Liver (tissue), 9 donors: ENCODE results near the gene CTNNA1. TPM values are rescaled to one million over a fixed set of nuclear protein-coding genes. Genes with fewer than 3 reads are reported as not detected.
"Not testable (repeated sequence)": the region's sequence is repeated elsewhere in the genome, so short reads cannot be mapped to it uniquely, and the experiment has no call there.

Experiments
- DNase-seq: peaks from one replicate; pipeline ENCODE4 v3.0.0-alpha.2; 2017; ENCODE audit warnings: low spot score
- H3K27ac ChIP-seq, 2 donors: one replicate each; pipeline ENCODE4 v1.7.0; 2013; ENCODE audit warnings: inconsistent platforms in 2 of 2, low read length in 2 of 2, control low read depth in 1 of 2, low read depth in 1 of 2, mild to moderate bottlenecking in 1 of 2
- H3K27me3 ChIP-seq, 4 donors: one replicate each; pipeline versions ENCODE4 v1.6.1 to v1.7.0; 2013; ENCODE audit warnings: low read length in 3 of 4, inconsistent platforms in 1 of 4, mild to moderate bottlenecking in 1 of 4, moderate library complexity in 1 of 4; ENCODE audit not compliant: control insufficient read depth in 4 of 4, insufficient read depth in 4 of 4
- H3K36me3 ChIP-seq, 4 donors: one replicate each; pipeline versions ENCODE4 v1.6.1 to v1.7.0; 2013; ENCODE audit warnings: low read length in 3 of 4, mild to moderate bottlenecking in 3 of 4, low read depth in 1 of 4, moderate library complexity in 1 of 4; ENCODE audit not compliant: control insufficient read depth in 4 of 4, insufficient read depth in 3 of 4
- H3K4me1 ChIP-seq, 4 donors: one replicate each; pipeline versions ENCODE4 v1.6.1 to v1.7.0; 2013; ENCODE audit warnings: low read length in 3 of 4, mild to moderate bottlenecking in 3 of 4, moderate library complexity in 1 of 4; ENCODE audit not compliant: control insufficient read depth in 4 of 4, insufficient read depth in 4 of 4
- H3K4me3 ChIP-seq, 3 donors: one replicate each; pipeline versions ENCODE4 v1.6.1 to v1.7.0; 2013; ENCODE audit warnings: low read length in 3 of 3, control low read depth in 1 of 3, low read depth in 1 of 3, mild to moderate bottlenecking in 1 of 3
- H3K9ac ChIP-seq, 2 donors: one replicate each; pipeline ENCODE4 v1.7.0; 2013; ENCODE audit warnings: low read length in 2 of 2, mild to moderate bottlenecking in 2 of 2, moderate library complexity in 2 of 2, control low read depth in 1 of 2, low read depth in 1 of 2
- H3K9me3 ChIP-seq, 4 donors: one replicate each; pipeline versions ENCODE4 v1.6.1 to v1.7.0; 2013; ENCODE audit warnings: low read length in 3 of 4; ENCODE audit not compliant: control insufficient read depth in 4 of 4
- EGR1 ChIP-seq, 2 donors: IDR thresholded peaks; 2 replicates each; pipeline ENCODE4 v1.6.1; 2016 to 2018; ENCODE audit warnings: antibody characterized with exemption in 2 of 2, low read depth in 2 of 2
- FOXA1 ChIP-seq: IDR thresholded peaks from 2 replicates; pipeline ENCODE4 v1.6.1; 2016; ENCODE audit warnings: antibody characterized with exemption
- FOXA2 ChIP-seq: IDR thresholded peaks from 2 replicates; pipeline ENCODE4 v1.6.1; 2016; ENCODE audit warnings: antibody characterized with exemption
- GABPA ChIP-seq, 2 donors: IDR thresholded peaks in 1 of 2; conservative IDR thresholded peaks in 1 of 2; 2 replicates each; pipeline ENCODE4 v1.6.1; 2016; ENCODE audit warnings: antibody characterized with exemption in 2 of 2, mild to moderate bottlenecking in 1 of 2, moderate library complexity in 1 of 2
- HNF4A ChIP-seq, 2 donors: conservative IDR thresholded peaks; 2 replicates each; pipeline ENCODE4 v1.6.1; 2016; ENCODE audit warnings: antibody characterized with exemption in 2 of 2, mild to moderate bottlenecking in 2 of 2
- HNF4G ChIP-seq: IDR thresholded peaks from 2 replicates; pipeline ENCODE4 v1.6.1; 2016; ENCODE audit warnings: antibody characterized with exemption
- JUND ChIP-seq, 2 donors: IDR thresholded peaks; 2 replicates each; pipeline ENCODE4 v1.6.1; 2016; ENCODE audit warnings: antibody characterized with exemption in 2 of 2
- NR2F2 ChIP-seq: IDR thresholded peaks from 2 replicates; pipeline ENCODE4 v1.6.1; 2016; ENCODE audit warnings: antibody characterized with exemption
- RAD21 ChIP-seq, 2 donors: IDR thresholded peaks; 2 replicates each; pipeline ENCODE4 v1.6.1; 2016; ENCODE audit warnings: antibody characterized with exemption in 2 of 2, mild to moderate bottlenecking in 2 of 2
- RXRA ChIP-seq, 2 donors: IDR thresholded peaks; 2 replicates each; pipeline ENCODE4 v1.6.1; 2017 to 2018; ENCODE audit warnings: antibody characterized with exemption in 2 of 2, mild to moderate bottlenecking in 1 of 2
- SP1 ChIP-seq: IDR thresholded peaks from 2 replicates; pipeline ENCODE4 v1.6.1; 2018; ENCODE audit warnings: antibody characterized with exemption, mild to moderate bottlenecking
- TAF1 ChIP-seq: conservative IDR thresholded peaks from 2 replicates; pipeline ENCODE4 v1.6.1; 2016; ENCODE audit warnings: antibody characterized with exemption, mild to moderate bottlenecking
- YY1 ChIP-seq: IDR thresholded peaks from 2 replicates; pipeline ENCODE4 v1.6.1; 2016; ENCODE audit warnings: antibody characterized with exemption, mild to moderate bottlenecking
- WGBS: extraction: QIAGEN DNeasy Blood & Tissue Kit; methylation state at CpG from one replicate; pipeline ENCODE4 v1.1.7; 2013; 5-methylcytosine and 5-hydroxymethylcytosine counted together
- polyA plus RNA-seq, 2 donors: library from polyadenylated mRNA; stranded (reverse) in 1 of 2; unstranded in 1 of 2; fragments of 200-250 nt in 1 of 2; fragments of >200 nt in 1 of 2; fragmentation: Nextera tagmentation in 1 of 2; extraction: Ambion mirVana in 1 of 2; gene quantifications; one replicate each; pipeline versions ENCODE4 v1.2.1 to v1.2.3, GENCODE V29; 2013 to 2015
- total RNA-seq, 2 donors: library from RNA; depleted of rRNA; stranded (reverse); fragments of >200 nt; gene quantifications; one replicate each; pipeline ENCODE4 v1.2.3, GENCODE V29; 2014
- TF ChIP-seq, protein P1 (sequence below): IDR thresholded peaks from 2 replicates; pipeline ENCODE4 v1.6.1; 2016; ENCODE audit warnings: antibody characterized with exemption
- TF ChIP-seq, protein P2 (sequence below): IDR thresholded peaks from 2 replicates; pipeline ENCODE4 v1.6.1; 2016; ENCODE audit warnings: antibody characterized with exemption
- TF ChIP-seq, protein P3 (sequence below): IDR thresholded peaks from 2 replicates; pipeline ENCODE4 v1.6.1; 2016; ENCODE audit warnings: antibody characterized with exemption, mild to moderate bottlenecking
- TF ChIP-seq, protein P4 (sequence below): fragments of 150-350 bp; IDR thresholded peaks from 2 replicates; pipeline ENCODE4 v1.5.1; 2017; ENCODE audit warnings: improper control_type of control experiment, low read depth, low read length; ENCODE audit not compliant: missing input control
- TF ChIP-seq, protein P5 (sequence below): IDR thresholded peaks from 2 replicates; pipeline ENCODE4 v1.6.1; 2016; ENCODE audit warnings: antibody characterized with exemption
- donor health status: healthy.
- donor health status: healthy.
- donor health status: healthy.
- donor health status: healthy.
- donor health status: healthy.

The CTNNA1 gene
- total and polyA plus RNA-seq, 4 donors, result 39.9 to 150 (median 103) TPM

DNA sequence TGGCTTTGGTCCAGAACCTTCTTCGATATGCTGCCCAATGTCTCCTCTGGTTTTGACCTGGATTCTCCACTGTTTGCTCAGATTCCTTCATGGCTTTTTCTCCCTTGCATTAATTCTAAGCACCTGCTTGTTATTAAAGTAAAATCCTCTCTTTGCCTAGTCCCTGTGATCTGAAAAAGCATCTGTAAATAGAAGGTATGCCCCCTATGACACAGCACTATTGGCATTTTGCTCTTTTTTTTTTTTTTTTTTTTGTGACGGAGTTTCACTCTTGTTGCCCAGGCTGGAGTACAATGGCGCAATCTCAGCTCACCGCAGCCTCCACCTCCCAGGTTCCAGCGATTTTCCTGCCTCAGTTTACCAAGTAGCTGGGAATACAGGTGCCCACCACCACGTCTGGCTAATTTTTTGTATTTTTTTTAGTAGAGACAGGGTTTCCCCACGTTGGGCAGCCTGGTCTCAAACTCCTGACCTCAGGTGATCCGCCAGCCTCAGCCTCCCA lies 37.2 kb upstream of the CTNNA1 start:
- not testable (repeated sequence) for H3K27me3 ChIP-seq, H3K4me3 ChIP-seq, DNase-seq, H3K4me1 ChIP-seq, H3K36me3 ChIP-seq, H3K27ac ChIP-seq, H3K9ac ChIP-seq, H3K9me3 ChIP-seq
- 68% methylated on average over 8 of the region's 8 CpGs for WGBS

DNA sequence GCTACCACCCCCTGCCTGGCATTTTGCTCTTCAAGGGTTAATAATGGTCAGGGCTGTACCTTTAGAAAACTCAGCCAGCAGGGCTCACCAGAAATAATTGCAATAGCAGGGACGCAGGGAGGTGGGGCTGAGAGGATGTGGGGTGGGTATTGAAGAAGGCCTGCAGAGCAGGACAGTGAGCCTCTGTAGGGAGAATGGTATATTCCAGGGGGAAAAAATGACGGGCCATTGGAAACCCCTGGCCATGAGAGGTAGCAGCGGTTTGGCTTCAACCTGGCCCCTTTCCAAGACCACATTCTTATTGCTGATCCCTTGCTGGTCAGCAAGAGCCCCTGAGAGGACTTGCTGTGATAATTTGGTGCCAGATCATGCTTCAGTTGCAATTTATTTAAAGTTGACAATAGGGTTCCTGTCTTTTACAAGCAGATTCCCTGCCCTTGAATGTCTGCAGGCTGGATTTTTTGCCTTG lies 36.7 kb upstream of the CTNNA1 start:
- Histone ChIP-seq H3K27ac (no peak overlapping the region), H3K9me3 (no peaks in the 10 kb centered on the region), H3K4me3 (no peak overlapping the region), H3K4me1 (no peaks in the 10 kb centered on the region), H3K9ac (no peak overlapping the region), H3K36me3 (no peaks in the 10 kb centered on the region), H3K27me3 (no peaks in the 10 kb centered on the region)
- TF ChIP-seq, protein P1, sequence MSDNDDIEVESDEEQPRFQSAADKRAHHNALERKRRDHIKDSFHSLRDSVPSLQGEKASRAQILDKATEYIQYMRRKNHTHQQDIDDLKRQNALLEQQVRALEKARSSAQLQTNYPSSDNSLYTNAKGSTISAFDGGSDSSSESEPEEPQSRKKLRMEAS, result no peak
- no peak for TF ChIP-seq TAF1
- TF ChIP-seq, protein P2, sequence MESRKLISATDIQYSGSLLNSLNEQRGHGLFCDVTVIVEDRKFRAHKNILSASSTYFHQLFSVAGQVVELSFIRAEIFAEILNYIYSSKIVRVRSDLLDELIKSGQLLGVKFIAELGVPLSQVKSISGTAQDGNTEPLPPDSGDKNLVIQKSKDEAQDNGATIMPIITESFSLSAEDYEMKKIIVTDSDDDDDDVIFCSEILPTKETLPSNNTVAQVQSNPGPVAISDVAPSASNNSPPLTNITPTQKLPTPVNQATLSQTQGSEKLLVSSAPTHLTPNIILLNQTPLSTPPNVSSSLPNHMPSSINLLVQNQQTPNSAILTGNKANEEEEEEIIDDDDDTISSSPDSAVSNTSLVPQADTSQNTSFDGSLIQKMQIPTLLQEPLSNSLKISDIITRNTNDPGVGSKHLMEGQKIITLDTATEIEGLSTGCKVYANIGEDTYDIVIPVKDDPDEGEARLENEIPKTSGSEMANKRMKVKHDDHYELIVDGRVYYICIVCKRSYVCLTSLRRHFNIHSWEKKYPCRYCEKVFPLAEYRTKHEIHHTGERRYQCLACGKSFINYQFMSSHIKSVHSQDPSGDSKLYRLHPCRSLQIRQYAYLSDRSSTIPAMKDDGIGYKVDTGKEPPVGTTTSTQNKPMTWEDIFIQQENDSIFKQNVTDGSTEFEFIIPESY, result no peak
- TF ChIP-seq FOXA2, result no peak
- TF ChIP-seq SP1, result no peak
- TF ChIP-seq EGR1 (IDR thresholded peaks at IDR 0.05; ENCODE audit: low read depth in 2 of 2), result no peak
- no peak for TF ChIP-seq HNF4A (conservative IDR thresholded peaks at IDR 0.05)
- TF ChIP-seq FOXA1, result no peak
- TF ChIP-seq, protein P3, sequence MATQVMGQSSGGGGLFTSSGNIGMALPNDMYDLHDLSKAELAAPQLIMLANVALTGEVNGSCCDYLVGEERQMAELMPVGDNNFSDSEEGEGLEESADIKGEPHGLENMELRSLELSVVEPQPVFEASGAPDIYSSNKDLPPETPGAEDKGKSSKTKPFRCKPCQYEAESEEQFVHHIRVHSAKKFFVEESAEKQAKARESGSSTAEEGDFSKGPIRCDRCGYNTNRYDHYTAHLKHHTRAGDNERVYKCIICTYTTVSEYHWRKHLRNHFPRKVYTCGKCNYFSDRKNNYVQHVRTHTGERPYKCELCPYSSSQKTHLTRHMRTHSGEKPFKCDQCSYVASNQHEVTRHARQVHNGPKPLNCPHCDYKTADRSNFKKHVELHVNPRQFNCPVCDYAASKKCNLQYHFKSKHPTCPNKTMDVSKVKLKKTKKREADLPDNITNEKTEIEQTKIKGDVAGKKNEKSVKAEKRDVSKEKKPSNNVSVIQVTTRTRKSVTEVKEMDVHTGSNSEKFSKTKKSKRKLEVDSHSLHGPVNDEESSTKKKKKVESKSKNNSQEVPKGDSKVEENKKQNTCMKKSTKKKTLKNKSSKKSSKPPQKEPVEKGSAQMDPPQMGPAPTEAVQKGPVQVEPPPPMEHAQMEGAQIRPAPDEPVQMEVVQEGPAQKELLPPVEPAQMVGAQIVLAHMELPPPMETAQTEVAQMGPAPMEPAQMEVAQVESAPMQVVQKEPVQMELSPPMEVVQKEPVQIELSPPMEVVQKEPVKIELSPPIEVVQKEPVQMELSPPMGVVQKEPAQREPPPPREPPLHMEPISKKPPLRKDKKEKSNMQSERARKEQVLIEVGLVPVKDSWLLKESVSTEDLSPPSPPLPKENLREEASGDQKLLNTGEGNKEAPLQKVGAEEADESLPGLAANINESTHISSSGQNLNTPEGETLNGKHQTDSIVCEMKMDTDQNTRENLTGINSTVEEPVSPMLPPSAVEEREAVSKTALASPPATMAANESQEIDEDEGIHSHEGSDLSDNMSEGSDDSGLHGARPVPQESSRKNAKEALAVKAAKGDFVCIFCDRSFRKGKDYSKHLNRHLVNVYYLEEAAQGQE, result no peak
- no peak for TF ChIP-seq RAD21 (IDR thresholded peaks at IDR 0.05)
- TF ChIP-seq GABPA (IDR thresholded peaks at IDR 0.05 in 1 of 2, conservative IDR thresholded peaks at IDR 0.05 in 1 of 2), result no peak
- no peak for TF ChIP-seq HNF4G
- no peak for TF ChIP-seq JUND (IDR thresholded peaks at IDR 0.05)
- no peak for TF ChIP-seq YY1
- TF ChIP-seq, protein P4, sequence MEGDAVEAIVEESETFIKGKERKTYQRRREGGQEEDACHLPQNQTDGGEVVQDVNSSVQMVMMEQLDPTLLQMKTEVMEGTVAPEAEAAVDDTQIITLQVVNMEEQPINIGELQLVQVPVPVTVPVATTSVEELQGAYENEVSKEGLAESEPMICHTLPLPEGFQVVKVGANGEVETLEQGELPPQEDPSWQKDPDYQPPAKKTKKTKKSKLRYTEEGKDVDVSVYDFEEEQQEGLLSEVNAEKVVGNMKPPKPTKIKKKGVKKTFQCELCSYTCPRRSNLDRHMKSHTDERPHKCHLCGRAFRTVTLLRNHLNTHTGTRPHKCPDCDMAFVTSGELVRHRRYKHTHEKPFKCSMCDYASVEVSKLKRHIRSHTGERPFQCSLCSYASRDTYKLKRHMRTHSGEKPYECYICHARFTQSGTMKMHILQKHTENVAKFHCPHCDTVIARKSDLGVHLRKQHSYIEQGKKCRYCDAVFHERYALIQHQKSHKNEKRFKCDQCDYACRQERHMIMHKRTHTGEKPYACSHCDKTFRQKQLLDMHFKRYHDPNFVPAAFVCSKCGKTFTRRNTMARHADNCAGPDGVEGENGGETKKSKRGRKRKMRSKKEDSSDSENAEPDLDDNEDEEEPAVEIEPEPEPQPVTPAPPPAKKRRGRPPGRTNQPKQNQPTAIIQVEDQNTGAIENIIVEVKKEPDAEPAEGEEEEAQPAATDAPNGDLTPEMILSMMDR, result no peak
- no peak for TF ChIP-seq RXRA (IDR thresholded peaks at IDR 0.05)
- TF ChIP-seq, protein P5, sequence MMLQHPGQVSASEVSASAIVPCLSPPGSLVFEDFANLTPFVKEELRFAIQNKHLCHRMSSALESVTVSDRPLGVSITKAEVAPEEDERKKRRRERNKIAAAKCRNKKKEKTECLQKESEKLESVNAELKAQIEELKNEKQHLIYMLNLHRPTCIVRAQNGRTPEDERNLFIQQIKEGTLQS, result no peak
- no peak for TF ChIP-seq NR2F2
- 51% methylated on average over 3 of the region's 3 CpGs for WGBS
- no peak for DNase-seq
